ENCODE results near the gene PLEKHS1. TPM values are rescaled to one million over a fixed set of nuclear protein-coding genes. Genes with fewer than 3 reads are reported as not detected.

Gene PLEKHS1
- total RNA-seq, 1 experiment from 2014 or later, result not detected

GRCh38 chr10:113709221-113709838 is 42.2 kb upstream of the PLEKHS1 start:
- no peaks in the 10 kb centered on the region for H3K79me2 ChIP-seq (ENCODE audit: insufficient read depth, low read length)
- TF ChIP-seq CTCF (conservative IDR thresholded peaks at IDR 0.05), result no peak
- H3K4ac ChIP-seq (ENCODE audit: low read depth, low read length), result no peak overlapping the region
- H3K27me3 ChIP-seq (ENCODE audit: insufficient read depth, low read length), result no peaks in the 10 kb centered on the region
- no peak overlapping the region for H2BK120ac ChIP-seq (ENCODE audit: low read depth, low read length, poor library complexity, severe bottlenecking)
- H4K5ac ChIP-seq (ENCODE audit: insufficient read length, low read depth, low read length), result no peak overlapping the region
- no peak overlapping the region for H3K27ac ChIP-seq (ENCODE audit: insufficient read length, low read depth, low read length)
- H3K18ac ChIP-seq (ENCODE audit: insufficient read length, low read depth, low read length), result no peak overlapping the region
- no CpG with 5 or more reads among the region's 8 CpGs for WGBS (ENCODE audit: extremely low coverage, insufficient read length, low lambda C conversion rate)
- no peaks in the 10 kb centered on the region for H4K20me1 ChIP-seq (ENCODE audit: control insufficient read depth, insufficient read depth, insufficient read length)
- peaks cover 16% of the 10 kb centered on the region; the same call in 1 of the 2 replicates for H3K4me1 ChIP-seq (ENCODE audit: insufficient read depth, low read length)
- H3K56ac ChIP-seq (ENCODE audit: insufficient read length, low read depth, low read length), result no peak overlapping the region
- H3K9me3 Mint-ChIP-seq, result no peaks in the 10 kb centered on the region
- H3K4me2 ChIP-seq (ENCODE audit: insufficient read depth, insufficient read length, low read length), result peak overlapping the region; percentile 44
- H3K27ac Mint-ChIP-seq, result peak overlapping the region in 1 of 3 experiments; percentile 67; a peak in 2 of 7 replicates
- no peak overlapping the region; the same call in 1 of the 2 replicates for H3K14ac ChIP-seq (ENCODE audit: insufficient read depth, low read length)
- H4K8ac ChIP-seq (replicated peaks; ENCODE audit: insufficient read length, low read depth, low read length), result no peak overlapping the region
- no peak overlapping the region for H3K4me3 Mint-ChIP-seq
- H3K79me1 ChIP-seq (ENCODE audit: insufficient read depth, low read depth, low read length, poor library complexity, severe bottlenecking), result no peaks in the 10 kb centered on the region
- no peak overlapping the region for H3T11ph ChIP-seq (ENCODE audit: low read length)
- H3K23ac ChIP-seq (ENCODE audit: insufficient read length, low read depth, low read length), result no peak overlapping the region
- H2BK5ac ChIP-seq (ENCODE audit: insufficient read length, low read length), result no peak overlapping the region
- H3K9me3 ChIP-seq (ENCODE audit: control insufficient read depth, low read depth, low read length), result no peaks in the 10 kb centered on the region
- H3K27me3 Mint-ChIP-seq (ENCODE audit: low read depth), result peaks cover 8% of the 10 kb centered on the region
- H2BK20ac ChIP-seq (ENCODE audit: low read depth, low read length, poor library complexity, severe bottlenecking), result no peak overlapping the region
- H3K36me3 Mint-ChIP-seq (ENCODE audit: insufficient read depth in 1 of 3, low read depth in 3 of 3), result no peaks in the 10 kb centered on the region
- no peak overlapping the region for H2BK15ac ChIP-seq (ENCODE audit: low read depth, low read length)
- no peak overlapping the region for H2BK12ac ChIP-seq (ENCODE audit: insufficient read length, low read depth, low read length)
- no peak overlapping the region for H2AFZ ChIP-seq (ENCODE audit: low read length)
- DNase-seq, result no peak
- H3K4me1 Mint-ChIP-seq, result peaks cover 48 to 57% of the 10 kb centered on the region in 2 experiments
- no peak overlapping the region for H4K91ac ChIP-seq (ENCODE audit: insufficient read length, low read depth, low read length)
- no peak overlapping the region for H2AK5ac ChIP-seq (ENCODE audit: insufficient read length, low read length)
- no peak overlapping the region for H3K9ac ChIP-seq (ENCODE audit: extremely low read depth, insufficient read length, low read length)
- no peaks in the 10 kb centered on the region for H3K23me2 ChIP-seq (ENCODE audit: insufficient read length, low read depth, low read length, poor library complexity, severe bottlenecking)
